DND-41 (cell line): ENCODE data around the gene FAM114A1.

ENCODE experiments used
- CTCF ChIP-seq: IDR thresholded peaks from 2 replicates; pipeline ENCODE4 v1.5.1; 2012; ENCODE audit warnings: borderline replicate concordance, low read length, moderate library complexity, mild to moderate bottlenecking; ENCODE audit not compliant: poor library complexity, severe bottlenecking; ENCODE audit errors: extremely low read depth
- EZH2 ChIP-seq: IDR thresholded peaks from 3 replicates; pipeline ENCODE4 v1.6.1; 2012; ENCODE audit warnings: borderline replicate concordance, low read depth, mild to moderate bottlenecking, moderate library complexity, low read length, inconsistent platforms; ENCODE audit not compliant: severe bottlenecking

DNA sequence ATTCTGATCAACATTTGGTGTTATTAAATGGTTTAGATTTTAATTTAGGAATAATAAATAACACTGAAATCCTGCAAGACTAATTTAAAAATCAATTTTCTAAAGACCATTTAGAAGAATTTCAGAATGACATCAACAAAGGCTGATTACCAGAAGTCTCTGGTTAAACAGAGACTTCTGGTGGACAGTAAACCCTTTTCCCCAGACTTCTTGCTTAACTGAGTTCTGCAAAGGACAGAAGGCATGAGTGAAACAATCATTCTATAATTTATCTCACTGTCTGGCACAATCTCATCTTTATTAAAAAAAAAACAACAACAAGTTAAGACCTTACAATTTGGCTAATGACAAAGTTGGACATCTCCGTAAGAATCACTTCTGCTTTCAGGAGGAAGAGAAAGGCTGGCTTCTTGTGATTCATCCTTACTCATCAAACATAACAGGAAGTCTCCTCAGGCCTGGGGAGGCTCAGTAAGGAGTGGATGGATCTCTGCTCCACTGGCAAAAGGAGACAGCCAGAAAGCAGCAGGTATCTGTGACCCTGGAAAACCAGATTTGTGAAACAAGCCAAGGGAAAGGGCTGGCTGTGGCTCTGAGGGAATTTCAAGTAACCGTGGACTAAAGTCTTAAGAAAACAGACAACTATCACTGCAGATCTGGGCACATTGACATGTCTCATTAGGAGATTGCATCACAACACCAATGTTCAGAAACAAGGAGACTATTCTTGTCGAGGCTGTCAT is 10.1 kb upstream of the FAM114A1 start:
- TF ChIP-seq EZH2 (no peak), CTCF (no peak)
